GM04503 (cell line): ENCODE results near the gene CLCN5.

Experiments used
- DNase-seq: peaks from one replicate; pipeline ENCODE4 v3.0.0-alpha.2; 2012; ENCODE audit warnings: low read depth

Gene CLCN5

DNA sequence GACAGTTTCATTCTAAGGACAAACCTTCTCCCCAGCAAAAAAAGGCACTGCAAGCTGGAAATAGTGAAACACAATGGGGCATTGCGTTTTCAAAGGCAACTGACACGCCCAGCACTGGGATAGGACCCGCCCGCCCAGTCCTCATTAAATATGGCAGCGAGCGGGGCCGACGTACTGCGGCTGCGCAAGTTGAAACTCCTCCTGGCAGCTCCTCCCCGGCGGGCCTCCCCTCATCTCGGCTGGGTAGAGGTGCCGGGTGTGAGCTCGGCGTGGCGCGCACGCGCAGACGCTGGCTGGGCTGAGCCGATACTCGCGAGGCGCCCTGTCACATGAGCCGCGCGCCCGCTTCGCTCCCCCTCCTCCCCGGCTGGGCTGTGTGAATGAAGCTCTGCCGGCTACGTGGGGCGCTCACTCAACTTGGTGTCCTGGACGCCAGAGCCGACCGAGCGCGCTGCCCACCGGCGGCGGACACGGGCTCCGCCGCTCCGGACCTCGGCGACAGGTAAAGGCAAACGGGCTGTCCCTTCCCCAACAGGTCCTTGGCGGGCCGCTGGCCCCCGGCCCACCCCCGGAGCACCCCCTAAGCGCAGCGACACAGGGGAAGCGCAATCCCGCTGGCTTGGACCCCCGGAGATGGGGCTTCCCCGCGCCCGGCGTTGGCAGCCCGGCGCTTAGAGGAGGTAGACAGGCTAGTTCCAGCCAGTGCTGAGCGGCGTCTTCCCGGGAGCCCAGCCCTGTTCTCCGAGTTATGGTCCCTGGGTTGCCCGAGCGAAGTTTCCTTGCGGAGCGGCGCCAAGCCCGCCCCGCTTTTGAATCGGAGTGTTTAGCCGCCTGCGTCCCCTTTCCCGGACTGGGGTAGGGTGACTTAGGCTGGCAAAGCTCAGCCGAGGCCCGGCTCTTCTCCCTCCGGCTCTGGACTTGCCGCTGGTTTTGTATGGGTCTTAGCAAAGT, at the start of gene CLCN5:
Gene CLCN5, plus strand, starts transcription at position 306 of the 951 bp plus-strand sequence. CDS start 2,703 bp downstream, outside the sequence.
- DNase-seq, result peak; percentile 49

DNA sequence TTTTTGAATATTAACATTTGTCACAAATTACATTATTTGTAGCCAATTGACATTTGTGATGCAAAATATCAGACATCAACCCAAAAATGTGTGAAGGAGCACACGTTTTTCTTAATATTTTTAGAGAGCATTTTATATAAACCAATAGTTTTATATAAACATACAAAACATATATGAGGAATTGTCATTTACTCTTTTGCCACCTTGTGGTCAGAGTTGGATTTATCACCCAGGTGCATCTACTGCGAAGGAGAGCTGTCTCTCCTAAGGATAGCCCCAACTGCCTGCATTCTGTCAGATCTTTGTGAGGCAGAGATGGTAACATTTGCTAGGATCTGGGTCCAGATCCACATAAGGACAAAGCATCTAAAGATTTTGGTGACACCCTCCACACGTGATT, 45.6 kb upstream of the CLCN5 start:
- DNase-seq, result no peak

GRCh38 chrX:49877397-49878101, 44.8 kb upstream of the CLCN5 start:
- DNase-seq, result no peak

DNA sequence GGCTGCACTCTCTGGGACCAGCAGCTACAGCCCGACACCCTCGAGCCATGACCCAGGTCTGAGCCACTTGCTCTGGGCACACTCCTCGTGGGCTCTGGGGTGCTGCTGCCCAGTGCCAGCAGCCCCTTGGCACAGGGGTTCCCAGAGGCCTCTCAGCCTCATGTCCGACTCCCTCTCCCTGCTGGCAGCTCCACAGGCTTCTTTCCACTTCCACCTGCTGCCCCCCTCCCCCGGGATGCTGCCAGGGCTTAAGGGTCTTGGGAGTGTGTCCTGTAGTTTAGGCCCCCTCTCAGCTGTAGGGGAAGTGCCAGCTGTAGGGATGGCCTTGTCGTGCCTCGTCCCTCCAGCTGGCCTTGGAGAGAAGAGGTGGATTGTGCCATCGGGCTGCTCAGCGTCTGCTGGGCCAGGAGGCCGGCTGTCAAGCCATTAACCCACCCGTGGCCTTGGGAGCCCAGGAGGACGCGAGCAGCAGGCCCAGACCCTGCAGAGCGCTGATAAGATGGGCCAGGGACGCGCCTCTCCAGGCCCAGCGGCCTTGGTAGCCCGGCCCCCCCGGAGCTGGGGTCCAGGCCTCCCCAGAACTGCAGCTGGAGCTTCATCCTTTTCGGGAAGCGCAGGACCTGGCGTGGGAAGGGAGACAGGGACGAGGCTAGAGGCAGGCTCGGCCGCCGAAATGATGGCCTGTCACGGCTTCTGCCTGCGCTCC, 44.1 kb upstream of the CLCN5 start:
- DNase-seq, result no peak

DNA sequence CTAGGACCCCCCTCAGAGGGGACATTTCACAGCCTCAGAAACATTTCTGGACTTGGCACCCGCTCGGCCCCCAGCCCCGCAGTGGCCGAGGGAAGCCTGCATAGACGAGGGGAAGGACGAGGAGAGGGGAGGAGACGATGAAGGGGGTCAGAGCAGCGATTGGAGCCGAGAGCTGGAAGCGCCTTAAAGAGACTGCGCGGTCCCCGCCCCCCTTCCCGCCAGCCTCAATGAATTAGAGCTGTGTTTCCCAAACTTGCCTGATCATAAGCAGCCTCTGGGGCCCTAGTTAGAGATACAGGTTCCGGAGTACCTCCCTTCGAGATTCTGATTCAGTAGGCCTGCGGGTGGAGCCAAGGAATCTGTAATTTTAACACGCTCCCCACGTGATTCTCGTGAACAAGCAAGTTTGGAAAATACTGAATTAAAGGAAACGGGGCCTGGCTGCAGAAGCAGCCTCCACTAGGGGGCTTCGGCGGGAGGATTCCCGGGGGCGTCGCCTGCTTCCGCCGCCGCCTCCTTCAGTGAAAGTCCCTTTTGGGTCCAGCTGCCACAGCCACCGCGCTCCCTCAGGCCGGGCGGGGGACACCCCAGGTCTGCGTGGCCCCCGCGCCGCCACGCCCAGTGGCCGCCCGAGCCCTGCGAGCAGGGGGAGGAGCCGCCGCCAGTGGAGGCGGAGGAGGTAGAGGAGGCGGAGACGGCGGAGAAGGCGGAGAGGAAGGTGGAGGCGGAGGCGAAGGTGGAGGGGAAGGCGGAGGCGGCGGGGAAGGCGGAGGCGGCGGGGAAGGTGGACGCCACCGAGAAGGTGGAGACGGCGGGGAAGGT, 43.4 kb upstream of the CLCN5 start, which contains the start of gene USP27X:
Gene USP27X, plus strand, starts transcription at position 651 of the 822 bp plus-strand sequence. CDS start 824 bp downstream, outside the sequence.
- DNase-seq, result peak; percentile 52

GRCh38 chrX:49879656-49880277, 42.6 kb upstream of the CLCN5 start:
- no peak for DNase-seq

DNA sequence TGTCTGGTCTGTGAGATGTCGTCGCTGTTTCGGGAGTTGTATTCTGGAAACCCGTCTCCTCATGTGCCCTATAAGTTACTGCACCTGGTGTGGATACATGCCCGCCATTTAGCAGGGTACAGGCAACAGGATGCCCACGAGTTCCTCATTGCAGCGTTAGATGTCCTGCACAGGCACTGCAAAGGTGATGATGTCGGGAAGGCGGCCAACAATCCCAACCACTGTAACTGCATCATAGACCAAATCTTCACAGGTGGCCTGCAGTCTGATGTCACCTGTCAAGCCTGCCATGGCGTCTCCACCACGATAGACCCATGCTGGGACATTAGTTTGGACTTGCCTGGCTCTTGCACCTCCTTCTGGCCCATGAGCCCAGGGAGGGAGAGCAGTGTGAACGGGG, 41.7 kb upstream of the CLCN5 start:
- DNase-seq, result no peak

- no peak for DNase-seq
Observed at GRCh38 chrX:49884290-49884862, 38.0 kb upstream of the CLCN5 start.

GRCh38 chrX:49892542-49892941, 29.9 kb upstream of the CLCN5 start:
- no peak for DNase-seq

DNA sequence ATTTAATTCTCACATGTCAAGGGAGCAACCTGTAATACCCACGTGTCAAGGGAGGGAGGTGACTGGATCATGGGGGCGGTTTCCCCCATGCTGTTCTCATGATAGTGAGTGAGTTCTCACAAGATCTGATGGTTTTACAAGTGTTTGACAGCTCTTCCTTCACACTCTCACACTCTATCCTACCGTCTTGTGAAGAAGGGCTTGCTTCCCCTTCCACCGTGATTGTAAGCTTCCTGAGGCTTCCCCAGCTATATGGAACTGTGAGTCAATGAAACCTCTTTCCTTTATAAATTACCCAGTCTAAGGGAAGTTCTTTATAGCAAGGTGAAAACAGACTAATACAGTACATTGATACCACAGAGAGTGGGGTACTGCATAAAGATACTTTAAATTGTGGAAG, 25.4 kb upstream of the CLCN5 start:
- no peak for DNase-seq

- DNase-seq, result no peak
Observed at GRCh38 chrX:49901048-49901447, 21.3 kb upstream of the CLCN5 start.

- no peak for DNase-seq
Observed at GRCh38 chrX:49910344-49910743, 12.1 kb upstream of the CLCN5 start.

- DNase-seq, result no peak
Observed at GRCh38 chrX:49912086-49912485, 10.3 kb upstream of the CLCN5 start.

GRCh38 chrX:49912861-49913260, 9.5 kb upstream of the CLCN5 start:
- no peak for DNase-seq

DNA sequence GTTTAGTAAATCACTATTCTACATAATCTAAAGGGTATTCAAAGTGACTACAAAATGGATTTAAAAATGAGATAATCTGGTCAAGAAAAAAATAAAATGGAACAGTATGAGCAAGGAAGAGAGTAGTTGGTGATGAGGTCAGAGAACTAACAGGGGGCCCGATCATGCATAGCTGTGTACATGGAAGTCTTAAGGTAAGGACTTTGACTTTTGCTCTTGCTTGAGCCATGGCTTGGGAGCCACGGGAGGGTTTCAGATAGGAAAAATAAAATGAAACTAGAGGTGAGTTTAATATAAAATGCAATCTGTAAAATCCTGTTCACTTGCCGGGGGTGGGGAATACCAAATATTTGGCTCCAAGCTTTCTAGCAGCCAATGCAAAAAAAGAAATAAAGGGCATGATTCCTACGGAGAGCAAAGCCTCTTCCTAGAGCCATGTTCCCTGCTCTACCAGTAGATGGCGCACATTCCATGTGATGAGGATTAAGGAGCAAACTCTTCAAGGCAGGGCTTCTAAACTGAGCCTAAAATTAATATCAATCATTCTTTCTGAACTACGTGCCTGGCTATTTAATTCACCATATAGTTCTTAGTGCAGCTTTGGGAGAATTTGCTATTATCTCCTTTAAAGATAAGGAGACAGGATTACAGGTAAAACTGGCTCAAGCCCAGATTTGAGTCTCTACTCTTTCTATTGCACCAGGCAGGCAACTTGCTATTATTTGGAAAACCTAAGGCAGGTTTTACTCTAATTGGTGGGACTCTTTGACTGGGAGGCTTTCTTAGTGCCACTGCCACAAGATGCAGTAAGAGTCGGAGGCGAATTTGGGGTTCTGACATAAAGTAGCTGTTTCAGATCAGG, 6.8 kb upstream of the CLCN5 start:
- no peak for DNase-seq

DNA sequence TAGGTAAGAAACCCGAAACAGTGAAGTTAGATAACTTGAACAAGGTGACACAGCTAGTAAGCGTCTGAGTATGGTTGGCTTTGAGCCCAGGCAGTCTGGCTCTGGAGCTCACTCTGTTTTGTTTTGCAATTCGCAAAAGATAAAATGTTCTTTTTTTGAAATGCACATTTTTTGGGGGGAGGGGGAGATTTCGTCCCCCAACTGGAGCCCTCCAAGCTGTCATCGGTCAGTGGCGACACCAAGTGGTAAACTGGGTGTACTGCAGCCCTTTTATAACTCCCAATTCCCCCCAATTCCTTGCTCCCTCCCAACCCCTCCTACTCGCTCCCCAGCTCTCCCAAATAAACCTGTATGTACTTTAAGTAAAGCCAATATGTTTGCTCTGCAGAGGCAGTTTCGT, 2.8 kb upstream of the CLCN5 start:
- no peak for DNase-seq

DNA sequence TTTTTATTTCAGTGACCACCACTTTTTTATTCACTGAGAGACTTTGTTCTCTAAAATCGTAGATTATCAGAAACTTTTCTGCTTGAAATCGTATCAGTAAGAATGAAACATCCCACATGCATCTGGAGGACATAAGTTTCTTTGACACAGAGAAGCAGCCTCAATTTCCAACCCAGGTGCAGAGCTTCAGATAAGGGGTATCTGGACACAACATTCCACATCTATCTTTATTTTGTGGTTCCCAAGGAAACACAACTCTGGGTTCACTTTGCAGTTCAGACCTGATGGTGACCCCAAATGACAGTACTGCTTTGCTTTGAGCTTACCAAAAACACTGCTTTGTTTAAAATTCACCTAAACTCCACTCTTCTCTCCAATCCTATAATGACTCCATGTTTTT, 1.3 kb upstream of the CLCN5 start:
- DNase-seq, result no peak

DNA sequence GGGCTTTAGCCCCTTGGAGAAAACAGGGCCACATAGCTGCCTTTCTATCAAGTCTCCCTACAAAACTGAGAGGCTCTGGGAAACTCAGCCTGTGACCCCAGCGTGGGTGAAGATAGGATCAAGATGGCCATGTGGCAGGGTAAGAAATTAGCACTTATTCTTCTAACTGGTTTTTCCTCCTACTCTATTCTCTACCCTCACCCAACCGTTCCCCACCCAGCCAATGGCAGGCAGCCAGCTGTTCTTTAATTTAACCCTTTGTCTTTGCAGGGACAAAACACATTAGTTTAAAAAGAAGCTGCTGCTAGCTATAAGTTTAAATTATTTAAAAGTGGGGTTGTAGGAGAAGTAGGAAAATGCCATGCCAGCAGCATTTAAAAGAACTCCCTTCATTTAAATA, 2.8 kb downstream of the CLCN5 start:
- DNase-seq, result no peak

DNA sequence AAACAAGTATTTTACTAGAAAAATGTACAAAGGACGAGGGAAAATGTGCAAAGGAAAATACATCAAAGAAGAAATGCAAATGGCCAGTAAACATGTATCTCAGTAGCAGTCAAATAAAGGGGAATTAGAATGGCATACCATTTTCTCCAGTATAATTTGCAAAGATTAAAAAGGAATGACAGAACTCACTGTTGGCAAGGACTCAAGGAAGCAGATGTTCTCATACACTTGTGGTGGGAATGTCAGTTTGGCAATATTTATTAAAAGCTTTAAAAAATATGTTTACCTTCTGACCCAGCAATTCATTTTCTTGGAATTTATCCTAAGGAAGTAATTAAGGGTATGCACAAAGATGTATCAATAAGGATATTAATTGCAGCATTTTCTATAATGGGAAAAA, 7.6 kb downstream of the CLCN5 start:
- DNase-seq, result no peak

- DNase-seq, result no peak
Observed at GRCh38 chrX:49932791-49933190, 10.4 kb downstream of the CLCN5 start.
